GM08714 (cell line): ENCODE measurements around the gene DPP10.

Experiments
- H3K4me3 ChIP-seq: fragments of 200-500 bp; sonication (Bioruptor generic); 2 replicates; pipeline ENCODE4 v1.5.1; 2014; ENCODE audit warnings: mild to moderate bottlenecking, low read length, inconsistent platforms
- ZNF274 ChIP-seq: IDR thresholded peaks from 2 replicates; pipeline ENCODE4 v1.6.1; 2012; ENCODE audit warnings: mild to moderate bottlenecking, low read depth, low read length

The DPP10 gene

GRCh38 chr2:115460008-115460407, 1017.6 kb downstream of the DPP10 start:
- no peak for TF ChIP-seq ZNF274
- no peak overlapping the region for H3K4me3 ChIP-seq

- no peak for TF ChIP-seq ZNF274
- H3K4me3 ChIP-seq: no peak overlapping the region
Measured at GRCh38 chr2:115480741-115481140, 1038.3 kb downstream of the DPP10 start.

- no peak for TF ChIP-seq ZNF274
- H3K4me3 ChIP-seq: no peak overlapping the region
Measured at GRCh38 chr2:115481842-115482241, 1039.4 kb downstream of the DPP10 start.

GRCh38 chr2:115483666-115484065, 1041.2 kb downstream of the DPP10 start:
- no peak for TF ChIP-seq ZNF274
- H3K4me3 ChIP-seq: no peak overlapping the region

GRCh38 chr2:115484486-115484885, 1042.0 kb downstream of the DPP10 start:
- TF ChIP-seq ZNF274: no peak
- H3K4me3 ChIP-seq: no peak overlapping the region

GRCh38 chr2:115484983-115485382, 1042.5 kb downstream of the DPP10 start:
- no peak overlapping the region for H3K4me3 ChIP-seq
- no peak for TF ChIP-seq ZNF274

- H3K4me3 ChIP-seq: no peak overlapping the region
- no peak for TF ChIP-seq ZNF274
Measured at GRCh38 chr2:115491186-115491793, 1048.8 kb downstream of the DPP10 start.

- no peak for TF ChIP-seq ZNF274
- H3K4me3 ChIP-seq: no peak overlapping the region
Measured at GRCh38 chr2:115505331-115505730, 1062.9 kb downstream of the DPP10 start.

GRCh38 chr2:115520727-115521126, 1078.3 kb downstream of the DPP10 start:
- H3K4me3 ChIP-seq: no peak overlapping the region
- no peak for TF ChIP-seq ZNF274

GRCh38 chr2:115524452-115524851, 1082.0 kb downstream of the DPP10 start:
- H3K4me3 ChIP-seq: no peak overlapping the region
- no peak for TF ChIP-seq ZNF274

GRCh38 chr2:115529627-115530026, 1087.2 kb downstream of the DPP10 start:
- TF ChIP-seq ZNF274: no peak
- H3K4me3 ChIP-seq: no peak overlapping the region

GRCh38 chr2:115533081-115533480, 1090.6 kb downstream of the DPP10 start:
- H3K4me3 ChIP-seq: no peak overlapping the region
- TF ChIP-seq ZNF274: no peak

GRCh38 chr2:115541814-115542213, 1099.4 kb downstream of the DPP10 start:
- TF ChIP-seq ZNF274: no peak

GRCh38 chr2:115542331-115542730, 1099.9 kb downstream of the DPP10 start:
- no peak overlapping the region for H3K4me3 ChIP-seq
- TF ChIP-seq ZNF274: no peak

More at GRCh38 chr2:115541814-115542213, 1099.4 kb downstream of the DPP10 start:
- H3K4me3 ChIP-seq: no peak overlapping the region

GRCh38 chr2:115543024-115543423, 1100.6 kb downstream of the DPP10 start:
- TF ChIP-seq ZNF274: no peak
- no peak overlapping the region for H3K4me3 ChIP-seq

GRCh38 chr2:115543461-115543860, 1101.0 kb downstream of the DPP10 start:
- TF ChIP-seq ZNF274: no peak

GRCh38 chr2:115549611-115550130, 1107.2 kb downstream of the DPP10 start:
- H3K4me3 ChIP-seq: no peak overlapping the region
- no peak for TF ChIP-seq ZNF274

More at GRCh38 chr2:115543461-115543860, 1101.0 kb downstream of the DPP10 start:
- no peak overlapping the region for H3K4me3 ChIP-seq
